ENCODE results near the gene HS1BP3.

HS1BP3 gene

GRCh38 chr2:20567926-20568179, 83.0 kb downstream of the HS1BP3 start:
- no peak overlapping the region for H3K27ac ChIP-seq (ENCODE audit: low read length)
- no peak for DNase-seq
- no peaks in the 10 kb centered on the region for H3K79me2 ChIP-seq (ENCODE audit: insufficient read depth, low read length)
- ATAC-seq (ENCODE audit: insufficient read depth, low read depth), result no peak
- no peak for TF ChIP-seq CTCF (IDR thresholded peaks at IDR 0.05; ENCODE audit: borderline replicate concordance, extremely low read depth, low read length, poor library complexity, severe bottlenecking)
- no peak for TF ChIP-seq EZH2 (IDR thresholded peaks at IDR 0.05; ENCODE audit: borderline replicate concordance, low read depth, low read length, severe bottlenecking)
- no peaks in the 10 kb centered on the region; the same call in 1 of the 2 replicates for H4K20me1 ChIP-seq (ENCODE audit: insufficient read depth, low read length)
- H3K4me2 ChIP-seq (ENCODE audit: insufficient read depth, low read length), result no peak overlapping the region
- H3K4me3 ChIP-seq (ENCODE audit: low read depth in 1 of 2, low read length in 2 of 2), result no peak overlapping the region
- no peak overlapping the region for H3K9ac ChIP-seq (ENCODE audit: low read depth, low read length)
- H2AFZ ChIP-seq (ENCODE audit: low read depth, low read length), result no peak overlapping the region
- no peaks in the 10 kb centered on the region for H3K4me1 ChIP-seq (ENCODE audit: insufficient read depth, low read length)
- H3K27me3 ChIP-seq (ENCODE audit: insufficient read depth, low read length, poor library complexity), result peaks cover 9% of the 10 kb centered on the region
- H3K9me3 ChIP-seq (ENCODE audit: insufficient read depth, low read length, severe bottlenecking), result no peaks in the 10 kb centered on the region
- H3K36me3 ChIP-seq (ENCODE audit: insufficient read depth, low read length), result no peaks in the 10 kb centered on the region

All from DND-41 (cell line).